HG02970 (cell line): ENCODE results near the gene RABGGTB.
"Not testable (repeated sequence)": the region's sequence is repeated elsewhere in the genome, so short reads cannot be mapped to it uniquely, and the experiment has no call there.

Experiments
- ATAC-seq: cut with Tn5 transposase; IDR thresholded peaks from one replicate; pipeline ENCODE4 v1.9.1; 2021; ENCODE audit warnings: mild to moderate bottlenecking, moderate library complexity, moderate number of reproducible peaks; ENCODE audit not compliant: unreplicated experiment, low FRiP score

RABGGTB gene

GRCh38 chr1:75785983-75786853 lies at the start of gene RABGGTB:
TSS of gene RABGGTB (plus strand) at chr1:75786256. CDS start at chr1:75786272, 16 bp downstream.
- peak; percentile 93 for ATAC-seq

GRCh38 chr1:75742047-75742625 lies 43.9 kb upstream of the RABGGTB start:
- no peak for ATAC-seq

DNA sequence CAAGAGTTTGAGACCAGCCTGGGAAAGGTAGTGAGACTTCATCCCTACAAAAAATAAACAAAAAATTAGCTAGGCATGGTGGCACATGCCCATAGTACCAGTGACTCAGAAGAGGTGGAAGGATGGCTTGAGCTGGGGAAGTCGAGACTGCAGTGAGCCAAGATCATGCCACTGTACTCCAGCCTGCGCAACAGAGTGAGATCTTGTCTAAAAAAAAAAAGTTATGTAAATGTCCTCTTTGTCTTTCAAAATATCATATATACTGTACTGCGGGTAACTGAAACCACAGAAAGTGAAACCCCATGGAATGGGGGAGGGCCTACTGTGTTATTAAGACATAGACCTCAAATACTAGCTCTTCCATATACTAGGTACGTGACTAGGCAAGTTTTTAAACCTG lies 40.8 kb upstream of the RABGGTB start:
- ATAC-seq: peak; percentile 78

DNA sequence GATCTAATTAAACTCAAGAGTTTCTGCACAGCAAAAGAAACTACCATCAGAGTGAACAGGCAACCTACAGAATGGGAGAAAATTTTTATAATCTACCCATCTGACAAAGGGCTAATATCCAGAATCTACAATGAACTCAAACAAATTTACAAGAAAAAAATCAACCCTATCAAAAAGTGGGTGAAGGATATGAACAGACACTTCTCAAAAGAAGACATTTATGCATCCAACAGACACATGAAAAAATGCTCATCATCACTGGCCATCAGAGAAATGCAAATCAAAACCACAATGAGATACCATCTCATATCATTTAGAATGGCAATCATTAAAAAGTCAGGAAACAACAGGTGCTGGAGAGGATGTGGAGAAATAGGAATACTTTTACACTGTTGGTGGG lies 28.8 kb upstream of the RABGGTB start:
- ATAC-seq: not testable (repeated sequence)

GRCh38 chr1:75758543-75758942 lies 27.5 kb upstream of the RABGGTB start:
- not testable (repeated sequence) for ATAC-seq

GRCh38 chr1:75764057-75764655 lies 21.9 kb upstream of the RABGGTB start:
- no peak for ATAC-seq

- no peak for ATAC-seq
Measured at GRCh38 chr1:75765697-75766355, 20.2 kb upstream of the RABGGTB start.

- no peak for ATAC-seq
Measured at GRCh38 chr1:75768016-75768415, 18.0 kb upstream of the RABGGTB start.

GRCh38 chr1:75770761-75771160 lies 15.3 kb upstream of the RABGGTB start:
- ATAC-seq: no peak

- ATAC-seq: no peak
Measured at GRCh38 chr1:75771978-75772377, 14.1 kb upstream of the RABGGTB start.

- ATAC-seq: not testable (repeated sequence)
Measured at GRCh38 chr1:75777812-75778211, 8.2 kb upstream of the RABGGTB start.

DNA sequence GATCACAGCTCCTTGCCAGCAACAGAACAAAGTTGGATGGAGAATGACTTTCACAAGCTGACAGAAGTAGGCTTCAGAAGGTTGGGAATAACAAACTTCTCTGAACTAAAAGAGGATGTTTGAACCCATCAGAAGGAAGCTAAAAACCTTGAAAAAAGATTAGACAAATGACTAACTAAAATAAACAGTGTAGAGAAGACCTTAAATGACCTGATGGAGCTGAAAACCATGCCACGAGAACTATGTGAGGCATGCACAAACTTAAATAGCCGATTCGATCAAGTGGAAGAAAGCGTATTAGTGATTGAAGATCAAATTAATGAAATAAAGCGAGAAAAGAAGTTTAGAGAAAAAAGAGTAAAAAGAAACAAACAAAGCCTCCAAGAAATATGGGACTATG lies 7.4 kb upstream of the RABGGTB start:
- not testable (repeated sequence) for ATAC-seq

DNA sequence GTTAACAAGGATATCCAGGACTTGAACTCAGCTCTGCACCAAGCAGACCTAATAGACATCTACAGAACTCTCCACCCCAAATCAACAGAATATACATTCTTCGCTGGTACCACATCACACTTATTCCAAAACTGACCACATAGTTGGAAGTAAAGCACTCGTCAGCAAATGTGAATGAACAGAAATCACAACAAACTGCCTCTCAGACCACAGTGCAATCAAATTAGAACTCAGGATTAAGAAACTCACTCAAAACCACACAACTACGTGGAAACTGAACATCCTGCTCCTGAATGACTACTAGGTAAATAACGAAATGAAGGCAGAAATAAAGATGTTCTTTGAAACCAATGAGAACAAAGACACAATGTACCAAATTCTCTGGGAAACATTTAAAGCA lies 5.9 kb upstream of the RABGGTB start:
- not testable (repeated sequence) for ATAC-seq

- not testable (repeated sequence) for ATAC-seq
Measured at GRCh38 chr1:75783920-75784319, 2.1 kb upstream of the RABGGTB start.

DNA sequence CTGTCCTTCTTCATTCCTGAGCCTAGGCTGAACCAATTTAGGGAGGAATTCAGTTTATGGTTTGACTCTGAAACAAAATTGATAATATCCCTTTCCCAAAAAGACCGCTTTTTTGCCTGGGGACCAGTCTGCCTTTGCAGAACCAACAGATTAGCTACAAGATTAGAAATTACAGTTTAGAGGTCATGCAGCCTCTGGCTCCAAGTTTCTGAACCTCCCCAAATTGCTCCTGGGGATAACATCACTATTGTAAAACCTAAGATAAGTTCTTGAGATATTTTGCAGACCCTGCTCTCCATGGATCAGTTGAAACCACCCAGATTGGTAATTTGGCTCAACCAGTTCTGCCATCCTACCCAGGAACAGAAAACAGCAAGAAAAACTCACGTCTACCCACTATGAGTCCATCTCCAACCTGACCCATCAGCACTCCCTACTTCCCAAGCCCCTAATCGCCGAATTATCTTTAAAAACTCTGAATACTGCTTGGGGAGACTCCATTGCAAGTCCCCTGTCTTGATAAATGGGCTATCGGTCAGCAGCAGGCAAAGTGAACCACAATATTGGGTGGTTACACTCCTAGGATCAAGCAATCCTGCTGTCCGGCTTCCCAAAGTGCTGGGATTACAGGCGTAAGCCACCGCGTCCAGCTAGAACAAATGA lies 605 bp upstream of the RABGGTB start:
- ATAC-seq: peak; percentile 23

GRCh38 chr1:75786901-75787493 lies 941 bp downstream of the RABGGTB start:
- no peak for ATAC-seq

DNA sequence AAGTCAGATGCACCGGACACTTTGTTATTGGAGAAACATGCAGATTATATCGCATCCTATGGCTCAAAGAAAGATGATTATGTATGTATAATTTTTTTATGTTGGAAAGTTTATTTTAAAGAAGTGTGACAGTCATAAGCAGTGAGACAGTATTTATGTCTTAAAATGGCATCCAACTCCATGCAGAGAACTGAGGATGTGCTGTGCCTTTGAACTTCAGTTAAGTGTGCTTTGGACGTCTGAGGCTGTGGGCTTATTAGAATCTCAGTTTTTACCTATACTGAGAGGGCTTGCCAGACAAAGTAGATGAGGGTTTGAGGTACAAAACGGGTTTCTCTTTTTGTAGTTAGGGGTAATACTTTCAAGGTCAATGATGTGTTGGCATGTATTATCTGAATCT lies 1.5 kb downstream of the RABGGTB start:
- no peak for ATAC-seq

DNA sequence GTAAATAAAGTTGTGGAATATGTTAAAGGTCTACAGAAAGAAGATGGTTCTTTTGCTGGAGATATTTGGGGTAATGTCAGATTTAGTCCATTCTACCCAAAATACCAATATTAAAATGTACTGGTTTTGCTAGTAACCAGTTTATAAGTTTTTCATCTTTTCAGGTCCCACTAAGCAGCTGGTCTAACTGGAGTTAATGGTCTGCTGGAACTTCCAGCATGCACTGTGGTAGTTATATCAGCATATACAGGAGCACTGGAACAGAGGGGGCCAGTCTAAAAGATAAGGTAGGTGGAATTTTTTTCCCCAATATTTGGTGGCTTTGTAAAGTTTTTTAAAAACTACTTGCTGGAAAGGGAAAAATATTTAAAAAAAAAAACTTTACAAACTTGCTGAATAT lies 3.9 kb downstream of the RABGGTB start:
- ATAC-seq: no peak

- ATAC-seq: no peak
Measured at GRCh38 chr1:75791022-75791421, 5.0 kb downstream of the RABGGTB start.

GRCh38 chr1:75792091-75792490 lies 6.0 kb downstream of the RABGGTB start:
- no peak for ATAC-seq
